ENCODE data around the gene PAIP2.
A peak's percentile ranks its signal among the peaks of the same experiment; 100 is the strongest.
"Not testable (repeated sequence)": the region's sequence is repeated elsewhere in the genome, so short reads cannot be mapped to it uniquely, and the experiment has no call there.

The PAIP2 gene

GRCh38 chr5:139341689-139342422 is at the start of gene PAIP2:
PAIP2 (plus strand) TSS chr5:139341854; CDS start chr5:139363785, 21,931 bp downstream.
- DNase-seq = peak; percentile 96

- no peak for DNase-seq
These were observed 48.5 kb upstream of the PAIP2 start for GRCh38 chr5:139293202-139293506.

- DNase-seq = peak; percentile 89
These were observed 47.9 kb upstream of the PAIP2 start, which contains the start of gene MATR3 for GRCh38 chr5:139293507-139294373. MATR3 (plus strand) TSS chr5:139293740; CDS start chr5:139307416, 13,676 bp downstream.

GRCh38 chr5:139294374-139295165 is 47.1 kb upstream of the PAIP2 start:
- DNase-seq = peak; percentile 43

- DNase-seq = no peak
These were observed 46.2 kb upstream of the PAIP2 start for GRCh38 chr5:139295346-139296057.

GRCh38 chr5:139296198-139296597 is 45.5 kb upstream of the PAIP2 start:
- no peak for DNase-seq

GRCh38 chr5:139296862-139297326 is 44.8 kb upstream of the PAIP2 start:
- DNase-seq = no peak

- DNase-seq = no peak
These were observed 44.1 kb upstream of the PAIP2 start for GRCh38 chr5:139297439-139298133.

GRCh38 chr5:139298242-139298641 is 43.4 kb upstream of the PAIP2 start:
- DNase-seq = no peak

- no peak for DNase-seq
These were observed 42.2 kb upstream of the PAIP2 start for GRCh38 chr5:139299486-139299885.

- no peak for DNase-seq
These were observed 39.7 kb upstream of the PAIP2 start for GRCh38 chr5:139301808-139302499.

- no peak for DNase-seq
These were observed 37.0 kb upstream of the PAIP2 start for GRCh38 chr5:139304391-139305324.

GRCh38 chr5:139306197-139306596 is 35.5 kb upstream of the PAIP2 start:
- no peak for DNase-seq

GRCh38 chr5:139306628-139307379 is 34.9 kb upstream of the PAIP2 start:
- DNase-seq = no peak

GRCh38 chr5:139308797-139309196 is 32.9 kb upstream of the PAIP2 start:
- no peak for DNase-seq

GRCh38 chr5:139310715-139311186 is 30.9 kb upstream of the PAIP2 start:
- not testable (repeated sequence) for DNase-seq

- DNase-seq = no peak
These were observed 29.6 kb upstream of the PAIP2 start for GRCh38 chr5:139312075-139312474.

GRCh38 chr5:139314276-139314675 is 27.4 kb upstream of the PAIP2 start:
- no peak for DNase-seq

GRCh38 chr5:139315056-139315615 is 26.5 kb upstream of the PAIP2 start:
- no peak for DNase-seq

All from activated effector memory CD4-positive, alpha-beta T cell treated with Interleukin-2 at 50 U/mL for 16 hours (primary cell).